Bronchial epithelial cell (primary cell): Measurements from ENCODE around the gene RALGPS1. TPM values are rescaled to one million over a fixed set of nuclear protein-coding genes. Genes with fewer than 3 reads are reported as not detected.

Experiments used
- DNase-seq: peaks from one replicate; pipeline ENCODE4 v3.0.0-alpha.2; 2010; ENCODE audit warnings: low read depth
- FAIRE-seq: peaks from 2 replicates; lab custom pipeline; 2011; peaks lifted over from hg19 to GRCh38; lab: Jason Lieb, UNC
- H3K27me3 ChIP-seq: 2 replicates; pipeline ENCODE4 v1.5.1; 2011; ENCODE audit warnings: low read length; ENCODE audit not compliant: control insufficient read depth, insufficient read depth
- H3K36me3 ChIP-seq: 2 replicates; pipeline ENCODE4 v1.5.1; 2011; ENCODE audit warnings: low read length; ENCODE audit not compliant: control insufficient read depth, insufficient read depth
- H3K4me3 ChIP-seq: 2 replicates; pipeline ENCODE4 v1.5.1; 2011; ENCODE audit warnings: mild to moderate bottlenecking, low read depth, low read length, control low read depth
- CTCF ChIP-seq: IDR thresholded peaks from 2 replicates; pipeline ENCODE4 v1.5.1; 2011; ENCODE audit warnings: mild to moderate bottlenecking, moderate library complexity, low read length, control low read depth, inconsistent platforms; ENCODE audit not compliant: insufficient read depth, severe bottlenecking
- total RNA-seq: library from RNA; depleted of rRNA; stranded (reverse); fragments of >200 nt; gene quantifications from 2 replicates; pipeline ENCODE4 v1.2.1, GENCODE V29; 2014

Gene RALGPS1
- total RNA-seq, 1 donor from 2014 or later: 3.2 TPM

DNA sequence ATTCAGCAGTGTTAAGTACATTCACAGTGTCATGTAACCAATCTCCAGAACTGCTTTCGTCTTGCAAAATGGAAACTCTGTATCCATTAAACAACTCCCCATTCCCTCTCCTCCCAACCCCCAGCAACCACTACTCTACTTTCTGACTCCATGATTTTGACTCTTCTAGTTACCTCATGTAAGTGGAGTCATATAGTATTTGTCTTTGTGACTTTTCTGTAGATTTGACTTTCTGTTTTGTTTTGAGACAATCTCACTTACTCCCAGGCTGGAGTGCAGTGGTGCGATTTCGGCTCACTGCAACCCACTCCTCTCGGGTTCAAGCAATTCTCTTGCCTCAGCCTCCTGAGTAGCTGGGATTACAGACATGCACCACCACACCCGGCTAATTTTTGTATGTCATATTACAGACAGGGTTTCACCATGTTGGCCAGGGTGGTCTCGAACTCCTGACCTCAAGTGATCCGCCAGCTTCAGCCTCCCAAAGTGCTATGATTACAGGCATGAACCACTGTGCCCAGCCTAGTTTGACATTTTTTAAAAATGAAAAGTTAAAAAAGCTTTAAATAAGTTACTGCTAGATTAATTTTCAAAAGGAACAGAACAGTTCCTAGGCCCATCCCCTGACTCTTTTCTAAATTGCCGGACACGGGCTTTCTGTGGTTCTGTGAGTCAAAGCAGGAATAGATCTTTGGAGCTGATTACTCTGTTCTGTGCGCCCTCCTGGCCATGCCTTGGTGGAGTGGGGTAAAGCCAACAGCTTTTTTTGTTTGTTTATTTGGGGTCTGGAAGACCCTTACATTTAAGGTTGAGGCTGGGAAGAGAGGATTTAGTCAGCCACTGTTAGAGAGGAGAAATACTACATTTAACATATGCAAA, 59.3 kb downstream of the RALGPS1 start:
- FAIRE-seq: no peak
- H3K36me3 ChIP-seq: no peaks in the 10 kb centered on the region
- H3K27me3 ChIP-seq: no peaks in the 10 kb centered on the region
- TF ChIP-seq CTCF: no peak
- H3K4me3 ChIP-seq: no peak overlapping the region
- DNase-seq: no peak

DNA sequence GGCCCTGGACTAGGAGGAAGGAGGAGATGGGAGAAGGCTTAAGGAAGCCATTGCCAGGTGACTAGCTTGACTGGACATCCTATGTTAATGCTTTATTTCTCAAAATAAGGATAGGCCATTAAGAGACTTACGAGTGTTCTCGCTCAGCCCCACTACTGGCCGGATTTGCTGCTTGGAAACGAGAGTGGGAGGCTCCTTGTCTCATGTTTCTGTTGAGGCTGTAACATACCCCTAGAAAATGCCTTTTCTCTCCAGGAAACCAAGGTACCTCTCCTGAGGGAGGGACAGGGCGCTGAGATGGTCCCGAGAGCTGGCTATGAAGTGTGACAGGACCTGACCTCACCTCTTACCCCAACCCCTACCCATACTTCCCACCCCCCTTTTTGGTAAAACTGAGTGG, 60.0 kb downstream of the RALGPS1 start:
- no peak overlapping the region for H3K4me3 ChIP-seq
- H3K27me3 ChIP-seq: no peaks in the 10 kb centered on the region
- FAIRE-seq: no peak
- no peak for TF ChIP-seq CTCF
- H3K36me3 ChIP-seq: no peaks in the 10 kb centered on the region
- no peak for DNase-seq

- DNase-seq: no peak
These were observed 61.0 kb downstream of the RALGPS1 start for GRCh38 chr9:126975327-126976220.

DNA sequence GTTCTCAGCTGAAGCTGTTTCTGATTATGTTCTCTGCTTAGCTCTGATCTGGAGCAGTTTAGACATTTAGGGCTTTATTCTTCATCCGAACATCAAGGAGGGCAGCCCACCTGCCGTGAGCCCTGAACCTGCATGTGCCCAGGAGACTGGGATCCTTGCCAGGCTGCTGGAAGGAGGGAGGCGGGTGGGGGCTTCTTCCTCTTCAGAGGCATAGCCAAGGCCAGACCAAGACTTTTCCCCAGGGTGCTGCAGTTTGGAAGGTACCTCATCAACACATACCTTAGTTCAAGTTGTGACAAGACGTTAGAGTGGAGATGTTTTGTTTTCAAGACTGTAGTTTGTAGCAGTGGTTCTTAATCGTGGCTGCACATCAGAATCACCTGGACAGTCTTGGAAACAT, 64.9 kb downstream of the RALGPS1 start:
- FAIRE-seq: no peak

More at GRCh38 chr9:126975327-126976220, 61.0 kb downstream of the RALGPS1 start:
- Histone ChIP-seq H3K36me3 (no peaks in the 10 kb centered on the region), H3K4me3 (no peak overlapping the region), H3K27me3 (no peaks in the 10 kb centered on the region)
- TF ChIP-seq CTCF: no peak
- FAIRE-seq: no peak

DNA sequence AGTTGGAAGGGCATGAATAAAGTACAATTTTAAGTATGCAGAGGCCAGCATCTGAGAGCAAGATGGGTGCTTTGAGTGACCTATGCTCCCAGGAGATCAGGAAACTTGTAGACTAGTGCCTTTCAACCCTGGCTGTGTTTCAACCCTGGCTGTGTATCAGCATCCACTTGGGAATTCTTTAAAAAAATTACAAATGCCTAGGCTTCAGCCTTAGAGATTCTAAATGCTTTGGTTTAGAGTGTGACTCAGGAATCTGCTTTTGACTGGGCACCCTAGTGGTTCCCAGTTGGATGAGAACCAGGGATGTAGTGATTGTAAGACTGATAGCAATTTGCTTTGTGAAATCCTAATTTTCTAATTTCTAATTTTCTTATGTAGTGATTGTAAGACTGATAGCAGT, 65.6 kb downstream of the RALGPS1 start:
- Histone ChIP-seq H3K27me3 (no peaks in the 10 kb centered on the region), H3K36me3 (no peaks in the 10 kb centered on the region), H3K4me3 (no peak overlapping the region)
- DNase-seq (no peak), FAIRE-seq (no peak)
- TF ChIP-seq CTCF: no peak

More for the DNA sequence above, 64.9 kb downstream of the RALGPS1 start:
- TF ChIP-seq CTCF: no peak
- Histone ChIP-seq H3K4me3 (no peak overlapping the region), H3K36me3 (no peaks in the 10 kb centered on the region), H3K27me3 (no peaks in the 10 kb centered on the region)
- DNase-seq: peak; percentile 32
